ENCODE results near the gene NR3C1.

Gene NR3C1

GRCh38 chr5:143413958-143414669, 10.6 kb upstream of the NR3C1 start:
- TF ChIP-seq EZH2phosphoT487 (IDR thresholded peaks at IDR 0.05; ENCODE audit: borderline replicate concordance, low read length), result no peak
- peak; percentile 32 for TF ChIP-seq CTCF (IDR thresholded peaks at IDR 0.05; ENCODE audit: low read depth, low read length, poor library complexity, severe bottlenecking)
- Histone ChIP-seq H3K79me2 (ENCODE audit: control insufficient read depth, low read length) (peaks cover 100% of the 10 kb centered on the region), H3K9me3 (ENCODE audit: control insufficient read depth, insufficient read depth, low read length) (no peaks in the 10 kb centered on the region), H3K9me2 (replicated peaks; ENCODE audit: control insufficient read depth, low read length) (no peaks in the 10 kb centered on the region), H3F3A (ENCODE audit: control insufficient read depth, insufficient read depth) (peaks cover 39% of the 10 kb centered on the region), H3K27ac (ENCODE audit: low read depth, low read length) (peak overlapping the region; percentile 90), H3K4me2 (ENCODE audit: low read length) (peak overlapping the region; percentile 85), H4K20me1 (ENCODE audit: control insufficient read depth, insufficient read depth, low read depth, low read length) (no peaks in the 10 kb centered on the region), H3K4me1 (ENCODE audit: control insufficient read depth, low read length) (peaks cover 100% of the 10 kb centered on the region), H3K4me3 (ENCODE audit: low read length) (peak overlapping the region; percentile 63), H3K36me3 (ENCODE audit: control insufficient read depth, low read length) (peaks cover 62% of the 10 kb centered on the region), H3K27me3 (ENCODE audit: control insufficient read depth, low read length) (no peaks in the 10 kb centered on the region)

- TF ChIP-seq CTCF (IDR thresholded peaks at IDR 0.05; ENCODE audit: low read depth, low read length, poor library complexity, severe bottlenecking) (no peak), EZH2phosphoT487 (IDR thresholded peaks at IDR 0.05; ENCODE audit: borderline replicate concordance, low read length) (no peak)
- Histone ChIP-seq H3K4me1 (ENCODE audit: control insufficient read depth, low read length) (peaks cover 100% of the 10 kb centered on the region), H3K27ac (ENCODE audit: low read depth, low read length) (peak overlapping the region; percentile 90), H3K9me2 (replicated peaks; ENCODE audit: control insufficient read depth, low read length) (no peaks in the 10 kb centered on the region), H3K9me3 (ENCODE audit: control insufficient read depth, insufficient read depth, low read length) (no peaks in the 10 kb centered on the region), H3F3A (ENCODE audit: control insufficient read depth, insufficient read depth) (peaks cover 42% of the 10 kb centered on the region), H3K4me3 (ENCODE audit: low read length) (peak overlapping the region; percentile 63), H3K36me3 (ENCODE audit: control insufficient read depth, low read length) (peaks cover 63% of the 10 kb centered on the region), H3K79me2 (ENCODE audit: control insufficient read depth, low read length) (peaks cover 100% of the 10 kb centered on the region), H3K4me2 (ENCODE audit: low read length) (peak overlapping the region; percentile 85), H4K20me1 (ENCODE audit: control insufficient read depth, insufficient read depth, low read depth, low read length) (no peaks in the 10 kb centered on the region), H3K27me3 (ENCODE audit: control insufficient read depth, low read length) (no peaks in the 10 kb centered on the region)
Observed at GRCh38 chr5:143412661-143413342, 9.3 kb upstream of the NR3C1 start.

GRCh38 chr5:143409926-143410325, 6.4 kb upstream of the NR3C1 start:
- Histone ChIP-seq H3K9me2 (replicated peaks; ENCODE audit: control insufficient read depth, low read length) (no peaks in the 10 kb centered on the region), H3F3A (ENCODE audit: control insufficient read depth, insufficient read depth) (peaks cover 47% of the 10 kb centered on the region)

More at GRCh38 chr5:143409926-143410325, 6.4 kb upstream of the NR3C1 start:
- Histone ChIP-seq H3K27ac (ENCODE audit: low read depth, low read length) (no peak overlapping the region), H4K20me1 (ENCODE audit: control insufficient read depth, insufficient read depth, low read depth, low read length) (no peaks in the 10 kb centered on the region), H3K9me3 (ENCODE audit: control insufficient read depth, insufficient read depth, low read length) (no peaks in the 10 kb centered on the region), H3K79me2 (ENCODE audit: control insufficient read depth, low read length) (peaks cover 88% of the 10 kb centered on the region), H3K27me3 (ENCODE audit: control insufficient read depth, low read length) (no peaks in the 10 kb centered on the region), H3K4me2 (ENCODE audit: low read length) (no peak overlapping the region), H3K36me3 (ENCODE audit: control insufficient read depth, low read length) (peaks cover 68% of the 10 kb centered on the region), H3K4me3 (ENCODE audit: low read length) (no peak overlapping the region), H3K4me1 (ENCODE audit: control insufficient read depth, low read length) (peaks cover 94% of the 10 kb centered on the region)
- TF ChIP-seq EZH2phosphoT487 (IDR thresholded peaks at IDR 0.05; ENCODE audit: borderline replicate concordance, low read length), result no peak
- TF ChIP-seq CTCF (IDR thresholded peaks at IDR 0.05; ENCODE audit: low read depth, low read length, poor library complexity, severe bottlenecking), result no peak
